OCI-M2 (cell line): ENCODE measurements around the gene TRPM2.
"Not testable (repeated sequence)": the region's sequence is repeated elsewhere in the genome, so short reads cannot be mapped to it uniquely, and the experiment has no call there.

Source experiments
- DNase-seq: peaks from one replicate; lab custom pipeline; 2025; ENCODE audit not compliant: unreplicated experiment; lab: John Stamatoyannopoulos, UW

Gene TRPM2

DNA sequence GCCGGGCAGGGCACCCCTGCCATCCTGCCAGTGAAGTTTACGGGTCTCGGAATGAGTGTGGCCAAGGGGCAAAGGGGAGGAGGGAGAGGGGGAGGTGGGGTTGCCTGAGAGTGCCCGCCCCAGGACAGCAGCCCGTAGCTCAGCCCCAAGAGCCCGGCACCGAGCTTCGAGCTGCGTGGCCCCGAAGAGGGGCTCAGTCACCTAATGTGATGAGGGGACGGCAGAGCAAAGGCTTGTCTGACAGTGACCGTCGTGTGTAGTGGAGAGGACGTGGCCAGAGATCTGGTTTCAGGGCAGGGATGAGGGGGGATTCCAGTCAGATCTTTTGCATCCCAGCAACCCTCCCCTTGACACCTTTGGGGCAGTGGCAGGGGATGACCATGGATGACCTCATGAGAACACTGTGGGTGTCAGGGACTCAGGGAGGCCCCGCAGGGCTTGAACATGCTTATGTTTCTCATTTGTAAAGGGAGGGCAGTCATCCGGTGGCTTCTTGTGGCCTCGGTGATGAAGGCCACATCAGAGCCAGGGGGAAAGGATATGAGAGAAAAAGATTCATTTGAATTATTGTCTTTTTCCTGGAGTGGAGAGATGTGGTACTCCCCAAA lies 1.1 kb upstream of the TRPM2 start:
- no peak for DNase-seq

DNA sequence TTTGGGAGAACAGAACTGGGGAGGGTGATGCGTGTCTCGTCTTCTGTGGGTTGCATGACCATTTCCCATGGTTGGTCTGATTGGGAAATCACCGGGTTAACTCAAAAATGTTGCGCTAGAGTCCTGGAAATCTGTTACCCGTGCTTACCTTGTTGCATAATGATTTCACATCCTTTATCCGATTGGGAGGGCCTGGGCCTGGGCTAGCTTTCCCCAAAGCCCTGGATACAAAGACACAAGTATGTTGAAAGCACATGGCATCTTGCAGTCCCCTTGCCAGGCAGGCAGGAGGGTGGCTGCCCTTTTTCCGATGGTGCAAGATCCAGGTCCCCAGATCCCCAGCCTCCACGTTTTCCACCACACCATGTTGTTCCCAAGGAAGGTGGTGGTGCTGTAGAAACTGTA lies 582 bp downstream of the TRPM2 start:
- no peak for DNase-seq

DNA sequence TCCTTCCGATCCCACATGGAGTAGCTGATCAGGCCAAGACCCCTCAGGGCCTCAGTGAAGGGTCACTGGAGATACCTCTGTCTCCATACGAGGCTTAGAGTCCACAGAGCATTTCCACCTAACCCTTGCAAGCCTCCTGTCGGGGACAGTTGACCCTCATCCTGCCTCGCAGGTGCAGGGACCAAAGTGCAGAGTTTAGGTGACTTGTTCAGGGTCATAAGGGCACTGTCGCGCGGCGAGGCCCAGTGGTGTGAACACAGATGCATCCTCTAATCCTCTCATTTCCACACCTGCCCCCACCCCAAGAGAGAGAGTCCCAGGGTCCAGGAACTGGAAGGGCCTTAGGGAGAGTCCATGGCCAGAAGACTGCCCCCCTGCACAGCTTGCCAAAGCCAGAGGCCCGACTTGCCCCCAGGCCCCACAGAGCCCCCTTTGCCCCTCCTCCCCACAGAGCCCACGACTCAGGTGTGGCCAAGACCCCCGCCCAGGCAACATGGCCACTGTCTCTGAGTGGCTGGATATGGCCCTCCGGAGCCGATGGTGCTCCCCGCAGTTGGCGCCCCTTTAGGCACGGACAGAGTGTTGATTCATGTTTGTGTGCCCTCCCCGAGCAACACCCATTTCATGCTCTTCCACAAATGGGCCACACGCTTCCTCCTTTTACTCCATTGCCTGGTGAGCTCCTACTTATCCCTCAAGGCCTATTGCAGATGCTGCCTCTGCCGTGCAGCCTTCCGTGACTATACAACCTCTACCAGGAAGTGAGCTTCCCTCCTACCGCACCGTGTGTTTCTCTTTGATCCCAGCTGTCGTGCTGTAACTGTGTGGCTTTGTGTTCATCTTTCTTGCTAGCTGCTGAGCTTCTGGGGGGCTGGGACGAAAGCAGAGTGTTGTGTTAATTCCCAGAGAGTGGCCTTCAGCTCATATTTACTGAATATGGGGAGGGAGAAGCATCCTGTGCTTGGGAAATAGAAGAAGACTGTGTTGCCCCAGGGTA lies 1.7 kb downstream of the TRPM2 start:
- DNase-seq: no peak

DNA sequence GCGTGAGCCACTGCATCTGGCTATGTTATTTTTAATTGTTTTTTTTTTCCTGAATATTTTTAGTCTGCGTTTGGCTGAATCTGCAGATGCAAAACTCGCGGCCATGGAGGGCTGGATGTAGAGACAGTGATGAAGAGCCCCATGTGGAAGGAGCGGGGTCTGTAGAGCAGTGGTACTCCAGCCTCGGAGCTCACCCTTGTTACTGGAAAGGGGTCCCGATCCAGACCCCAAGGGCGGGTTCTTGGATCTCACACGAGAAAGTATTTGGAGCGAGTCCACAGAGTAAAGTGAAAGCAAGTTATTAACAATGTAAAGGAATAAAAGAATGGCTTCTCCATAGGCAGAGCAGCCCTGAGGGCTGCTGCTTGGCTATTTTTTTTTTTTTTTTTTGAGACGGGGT lies 2.7 kb downstream of the TRPM2 start:
- DNase-seq: no peak

DNA sequence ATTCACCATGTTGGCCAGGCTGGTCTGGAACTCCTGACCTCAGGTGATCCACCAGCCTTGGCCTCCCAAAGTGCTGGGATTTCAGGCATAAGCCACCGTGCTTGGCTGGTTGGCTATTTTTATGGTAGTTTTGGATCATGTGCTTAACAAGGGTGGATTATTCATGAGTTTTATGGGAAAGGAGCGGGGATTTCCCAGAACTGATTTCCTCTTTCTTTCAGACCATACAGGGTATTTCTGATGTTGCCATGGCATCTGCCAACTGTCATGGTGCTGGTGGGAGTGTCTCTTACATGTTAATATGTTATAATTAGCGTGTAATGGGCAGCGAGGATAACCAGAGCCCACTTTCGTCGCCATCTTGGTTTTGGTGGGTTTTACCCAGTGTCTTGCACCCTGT lies 3.2 kb downstream of the TRPM2 start:
- DNase-seq: no peak

DNA sequence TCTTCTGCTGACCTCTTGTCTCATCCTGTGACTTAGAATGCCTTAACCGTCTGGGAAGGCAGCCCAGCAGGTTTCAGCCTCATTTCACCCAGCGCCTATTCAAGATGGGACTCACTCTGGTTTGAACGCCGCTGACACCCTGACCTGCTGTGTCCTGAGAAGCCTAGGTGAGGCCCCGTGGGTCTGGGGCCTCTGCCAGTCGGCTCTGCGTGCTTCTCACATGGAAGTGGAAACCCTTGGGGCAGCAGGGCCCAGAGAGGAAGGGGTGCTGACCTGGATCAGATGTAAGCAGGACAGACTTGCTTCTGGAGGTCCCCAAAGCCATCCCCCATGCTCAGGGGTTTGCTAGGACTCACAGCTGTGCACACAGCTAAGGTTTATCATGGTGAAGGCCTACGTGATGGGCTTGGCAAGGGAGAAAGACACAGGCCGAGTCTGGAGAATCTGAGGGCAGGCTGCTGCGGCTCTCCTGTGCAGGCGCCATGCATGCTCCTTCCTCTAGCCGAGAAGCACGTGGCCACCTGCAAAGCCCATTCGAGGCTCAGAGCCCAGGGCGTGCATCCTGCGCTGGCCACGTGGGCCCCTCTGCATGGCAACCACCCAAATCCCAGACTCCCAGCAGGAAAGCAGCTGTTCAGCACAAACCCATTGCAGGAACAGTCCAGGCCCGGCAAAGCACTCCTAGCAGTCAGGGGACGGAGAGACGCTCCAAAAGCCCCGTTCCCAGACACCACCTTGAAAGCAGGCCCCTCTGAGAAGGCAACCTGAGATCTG lies 3.8 kb downstream of the TRPM2 start:
- no peak for DNase-seq

DNA sequence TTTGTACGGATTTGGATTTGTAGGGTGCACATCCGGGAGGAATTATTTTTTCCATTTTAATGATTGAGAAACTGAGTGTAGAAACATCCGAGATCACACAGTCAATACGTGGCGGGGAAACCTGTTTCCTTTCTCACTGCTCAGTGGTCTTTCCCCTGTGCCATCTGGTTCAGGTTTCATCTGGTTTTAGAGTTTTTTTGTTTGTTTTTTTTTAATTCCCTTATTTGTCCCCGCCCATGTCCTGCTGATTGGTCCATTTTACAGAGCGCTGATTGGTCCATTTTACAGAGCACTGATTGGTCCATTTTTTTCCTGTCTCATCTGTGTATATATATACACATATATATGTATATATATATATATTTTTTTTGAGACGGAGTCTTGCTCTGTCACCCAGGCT lies 6.0 kb downstream of the TRPM2 start:
- no peak for DNase-seq

DNA sequence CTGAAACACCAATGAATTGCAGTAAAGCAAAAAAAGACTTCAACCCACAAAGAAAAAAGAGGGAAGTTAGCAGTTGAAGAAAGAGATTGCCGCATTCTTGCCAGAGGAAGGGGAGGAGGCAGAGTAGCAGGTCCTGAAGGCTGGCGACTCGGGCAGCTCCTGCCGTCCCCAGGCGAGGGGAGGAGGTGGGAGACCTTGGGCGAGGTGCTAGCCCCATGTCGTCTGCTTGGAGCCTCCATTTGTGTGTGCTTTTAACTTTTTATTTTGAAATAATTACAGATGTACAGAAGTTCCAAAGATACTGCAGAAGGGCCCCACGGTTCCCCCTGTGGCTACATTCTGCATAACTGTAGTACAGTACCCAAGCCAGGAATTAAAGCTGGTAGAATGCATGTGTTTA lies 6.7 kb downstream of the TRPM2 start:
- no peak for DNase-seq

DNA sequence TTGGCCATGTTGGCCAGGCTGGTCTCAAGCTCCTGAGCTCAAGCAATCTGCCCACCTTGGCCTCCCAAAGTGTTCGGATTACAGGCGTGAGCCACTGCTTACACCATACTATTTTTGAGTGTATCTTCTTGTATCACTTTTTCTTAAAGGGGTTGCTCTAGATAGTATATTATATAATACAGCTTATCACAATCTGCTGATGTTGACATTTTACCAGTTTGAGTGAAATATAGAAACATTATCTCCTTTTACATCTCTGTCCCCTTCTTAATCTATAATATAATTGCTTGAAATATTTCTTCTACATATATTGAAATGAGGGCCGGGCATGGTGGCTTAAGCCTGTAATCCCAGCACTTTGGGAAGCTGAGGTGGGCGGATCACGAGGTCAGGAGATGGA lies 8.5 kb downstream of the TRPM2 start:
- DNase-seq: not testable (repeated sequence)

DNA sequence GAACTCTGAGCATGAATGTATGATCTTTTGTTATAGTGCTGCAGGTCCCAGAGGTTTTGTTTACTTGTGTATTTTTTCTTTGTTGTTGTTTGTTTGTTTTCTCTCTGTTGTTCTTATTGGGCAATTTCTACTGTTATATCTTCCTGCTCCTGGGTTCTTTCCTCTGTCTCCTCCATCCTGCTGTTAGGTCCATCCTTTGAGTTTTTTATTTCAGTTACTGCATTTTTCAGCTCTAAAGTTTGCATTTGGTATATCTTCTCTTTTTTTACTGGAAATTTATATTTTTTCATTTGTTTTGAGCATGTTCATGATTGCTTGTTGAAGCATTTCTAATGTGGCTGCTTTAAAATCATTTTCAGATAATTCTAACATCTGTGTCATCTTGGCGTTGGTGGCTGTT lies 9.9 kb downstream of the TRPM2 start:
- DNase-seq: no peak

DNA sequence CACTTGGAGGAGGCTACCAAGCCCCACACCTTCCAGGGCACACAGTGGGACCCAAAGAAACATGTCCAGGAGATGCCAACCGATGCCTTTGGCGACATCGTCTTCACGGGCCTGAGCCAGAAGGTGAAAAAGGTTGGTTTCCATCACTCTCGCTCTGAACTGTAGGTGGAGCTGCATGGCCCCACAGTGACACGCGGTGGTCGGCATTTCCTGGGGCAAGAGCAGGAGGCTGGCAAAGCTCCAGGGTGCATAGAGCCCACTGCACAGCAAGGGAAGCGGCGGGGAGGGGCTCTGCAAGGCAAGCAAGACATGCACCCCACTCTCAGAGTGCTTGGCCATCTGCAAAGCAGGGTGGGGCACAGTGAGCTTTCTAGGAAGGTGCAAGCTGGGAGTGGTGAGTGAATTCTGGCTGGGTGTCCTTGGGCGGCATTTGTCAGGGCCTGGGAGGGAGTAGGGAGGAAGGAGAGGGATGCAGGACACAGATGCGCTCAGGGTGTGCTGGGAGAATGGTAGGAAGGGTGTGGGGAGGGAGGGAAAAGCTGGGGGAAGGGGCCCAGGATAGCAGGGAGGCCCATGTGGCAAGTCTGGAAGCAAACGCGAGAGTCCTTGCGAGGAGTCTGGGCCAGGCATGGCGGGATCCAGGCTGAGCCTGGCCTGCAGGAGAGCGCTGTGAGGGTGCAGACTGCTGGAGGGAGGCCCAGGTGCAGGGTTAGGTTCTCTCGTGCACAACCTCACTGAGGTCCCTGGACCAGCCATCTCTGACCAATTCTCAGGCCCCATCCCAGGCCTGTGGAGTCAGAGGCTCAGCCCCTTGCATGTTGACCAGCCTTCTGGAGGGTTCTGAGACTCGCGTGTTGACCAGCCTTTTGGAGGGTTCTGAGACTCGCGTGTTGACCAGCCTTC lies 11.0 kb downstream of the TRPM2 start:
- DNase-seq: no peak

DNA sequence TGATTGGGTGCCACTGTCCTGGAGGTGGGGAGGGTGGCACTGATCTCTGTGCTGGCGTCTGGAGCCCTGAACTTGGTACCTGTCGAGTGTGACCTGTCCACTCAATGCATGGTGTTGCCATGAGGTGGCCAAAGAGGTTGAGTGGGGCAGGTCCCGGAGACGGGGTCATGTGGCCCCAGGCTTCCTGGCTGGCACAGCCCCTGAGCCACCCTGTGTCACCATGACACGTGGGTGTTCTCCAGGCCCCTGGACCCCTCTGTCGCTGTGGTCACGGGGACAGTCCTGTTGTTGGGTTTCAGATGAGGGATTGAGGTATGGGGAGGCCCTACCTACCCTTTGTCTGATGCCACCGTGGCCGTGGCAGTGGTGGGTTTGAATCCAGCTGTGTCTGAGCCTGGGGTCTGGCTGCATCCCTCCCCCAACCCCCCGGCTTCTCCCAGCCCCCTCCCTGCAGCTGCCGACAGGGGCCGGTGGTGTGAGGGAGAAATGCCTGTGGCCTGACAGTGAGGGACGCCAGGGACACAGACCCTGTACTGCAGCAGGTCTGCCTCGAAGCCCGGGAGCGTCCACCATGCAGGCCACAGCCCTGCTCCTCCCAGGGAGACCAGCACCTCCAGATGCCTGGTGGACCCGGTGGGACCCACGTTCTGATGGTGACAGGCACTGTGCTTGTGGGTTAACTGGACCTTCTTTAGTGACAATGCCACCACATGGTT lies 12.0 kb downstream of the TRPM2 start:
- DNase-seq: no peak

DNA sequence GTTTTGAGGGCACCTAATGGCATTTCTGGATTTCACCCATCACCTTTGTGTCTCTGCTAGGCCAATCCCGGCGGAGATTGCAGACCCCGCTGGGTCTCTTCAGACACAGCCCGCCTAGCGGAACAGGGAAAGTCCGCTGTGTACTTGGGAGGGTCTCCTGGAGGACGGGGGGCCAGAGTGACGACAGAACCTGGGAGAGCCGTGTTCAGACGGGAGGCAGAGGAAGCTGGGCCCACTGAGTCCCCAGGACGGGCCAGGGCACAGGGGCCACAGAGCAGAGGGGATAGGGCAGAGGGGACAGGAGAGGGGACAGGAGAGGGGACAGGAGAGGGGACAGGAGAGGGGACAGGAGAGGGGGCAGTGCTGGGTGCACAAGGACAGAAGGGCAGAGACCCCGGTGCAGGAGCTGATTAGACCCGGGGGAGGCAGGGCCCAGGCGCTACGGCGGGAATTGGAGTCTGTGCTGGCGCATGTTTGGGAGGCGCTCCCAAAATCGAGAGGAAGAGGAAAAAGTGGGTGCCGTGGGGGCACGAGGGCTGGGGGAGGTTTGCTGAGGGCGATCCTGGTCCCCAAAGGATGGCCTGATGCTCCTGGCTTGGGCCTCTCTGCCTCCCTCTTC lies 12.7 kb downstream of the TRPM2 start:
- DNase-seq: no peak

DNA sequence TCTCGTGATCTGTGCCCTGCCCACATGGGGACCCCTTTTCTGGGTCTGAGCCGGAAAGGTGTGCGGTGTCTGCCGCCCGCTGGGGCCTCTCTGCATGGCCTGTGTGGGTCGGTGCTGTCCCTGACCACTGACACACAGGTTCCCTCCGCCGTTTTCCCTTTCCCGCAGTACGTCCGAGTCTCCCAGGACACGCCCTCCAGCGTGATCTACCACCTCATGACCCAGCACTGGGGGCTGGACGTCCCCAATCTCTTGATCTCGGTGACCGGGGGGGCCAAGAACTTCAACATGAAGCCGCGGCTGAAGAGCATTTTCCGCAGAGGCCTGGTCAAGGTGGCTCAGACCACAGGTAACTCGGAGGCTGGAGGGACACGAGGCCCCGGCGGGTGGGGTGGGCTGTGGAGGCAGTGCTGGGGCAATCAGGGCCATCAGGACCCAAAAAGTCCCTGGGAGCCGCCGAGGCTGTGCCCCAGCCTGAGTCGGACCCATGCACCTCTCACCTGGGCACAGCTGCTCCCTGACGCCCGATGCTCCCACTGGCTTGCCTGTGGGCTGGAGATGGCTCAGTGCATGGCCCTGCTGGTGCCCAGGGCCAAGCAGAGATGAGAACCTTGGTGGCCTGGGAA lies 13.3 kb downstream of the TRPM2 start:
- DNase-seq: no peak

DNA sequence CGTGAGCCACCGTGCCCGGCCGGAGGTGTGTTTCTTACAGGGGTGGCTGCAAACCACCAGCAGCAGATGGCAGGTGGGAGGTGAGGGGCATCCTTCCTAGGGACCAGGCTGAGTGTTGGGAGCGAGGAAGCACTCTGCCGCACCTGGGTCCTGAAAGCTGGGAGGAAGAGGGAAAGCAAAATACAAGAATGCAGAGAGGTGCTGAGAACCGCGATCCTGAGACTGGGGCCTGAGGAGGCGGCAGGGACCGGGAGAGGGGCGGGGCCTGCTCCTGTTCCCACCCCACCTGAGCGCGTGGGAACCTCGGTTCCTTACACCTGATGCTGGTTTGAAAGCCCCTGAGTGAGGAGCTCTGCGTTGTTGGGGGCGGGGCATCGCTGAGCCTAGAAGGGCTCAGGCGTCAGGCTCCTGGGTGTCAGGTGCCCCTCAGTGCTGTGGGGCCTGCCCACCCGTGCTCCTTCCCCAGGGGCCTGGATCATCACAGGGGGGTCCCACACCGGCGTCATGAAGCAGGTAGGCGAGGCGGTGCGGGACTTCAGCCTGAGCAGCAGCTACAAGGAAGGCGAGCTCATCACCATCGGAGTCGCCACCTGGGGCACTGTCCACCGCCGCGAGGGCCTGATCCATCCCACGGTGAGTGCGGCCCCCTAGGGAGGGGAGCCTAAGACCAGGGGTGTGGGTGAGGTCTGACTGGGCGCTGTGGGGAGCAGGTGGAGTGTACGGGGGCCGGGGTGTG lies 15.5 kb downstream of the TRPM2 start:
- no peak for DNase-seq

DNA sequence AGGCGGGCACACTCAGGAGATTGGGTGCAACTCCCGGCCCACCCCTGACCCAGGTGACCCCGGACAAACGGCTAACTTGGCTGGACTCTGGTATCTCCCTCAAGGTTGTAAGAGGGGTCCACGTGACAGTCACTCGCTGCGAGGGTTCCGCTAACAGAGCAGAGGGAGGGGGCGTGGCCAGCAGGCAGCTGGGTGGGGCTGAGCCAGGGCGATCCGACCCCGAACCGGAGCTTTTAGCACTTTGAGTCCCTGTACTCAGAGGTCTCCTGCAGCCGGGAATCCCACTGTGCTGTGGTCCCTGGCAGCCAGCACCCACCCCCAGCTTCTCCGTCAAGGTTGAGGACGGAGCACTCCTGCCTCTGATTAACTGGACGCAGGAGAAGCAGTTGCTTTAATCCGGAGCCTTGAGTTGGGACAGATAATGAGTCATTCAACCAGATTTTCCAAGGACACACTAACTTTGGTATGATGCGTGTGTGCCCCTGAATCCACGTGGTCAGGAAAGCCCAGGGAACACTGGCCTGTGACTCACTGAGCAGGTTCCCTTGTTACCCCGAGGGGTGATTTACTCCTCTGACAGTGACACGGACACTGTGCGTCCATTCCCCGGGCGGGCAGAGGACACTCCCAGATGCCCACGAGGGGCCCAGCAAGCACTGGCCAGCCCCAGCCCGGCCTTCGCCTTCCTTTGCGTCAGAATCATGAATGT lies 16.8 kb downstream of the TRPM2 start:
- no peak for DNase-seq

DNA sequence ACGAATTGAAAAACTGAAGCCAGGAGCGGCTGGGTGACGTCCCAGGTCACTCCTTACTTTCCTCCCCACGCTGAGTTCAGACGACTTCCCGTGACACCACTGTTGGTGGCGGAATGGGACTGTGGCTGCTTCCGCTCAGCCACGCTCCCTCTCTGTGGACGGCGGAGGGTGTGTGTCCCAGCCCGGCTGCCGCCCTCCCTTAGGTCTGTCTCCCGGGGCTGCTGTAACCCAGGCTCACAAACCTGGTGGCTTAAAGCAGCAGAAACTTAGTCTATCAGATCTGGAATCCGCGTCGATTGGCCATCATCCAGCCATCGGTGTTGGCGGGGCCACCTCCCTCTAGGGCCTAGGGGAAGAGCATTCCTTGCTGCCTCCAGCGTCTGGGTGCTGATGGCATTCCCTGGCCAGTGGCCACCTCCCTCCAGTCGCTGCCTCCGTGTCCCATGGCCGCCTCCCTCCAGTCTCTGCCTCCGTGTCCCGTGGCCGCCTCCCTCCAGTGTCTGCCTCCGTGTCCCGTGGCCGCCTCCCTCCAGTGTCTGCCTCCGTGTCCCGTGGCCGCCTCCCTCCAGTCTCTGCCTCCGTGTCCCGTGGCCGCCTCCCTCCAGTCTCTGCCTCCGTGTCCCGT lies 17.5 kb downstream of the TRPM2 start:
- no peak for DNase-seq
